HG03159 (cell line): ENCODE measurements around the gene GAL3ST3.
"Not testable (repeated sequence)": the region's sequence is repeated elsewhere in the genome, so short reads cannot be mapped to it uniquely, and the experiment has no call there.

Experiments used
- ATAC-seq: cut with Tn5 transposase; IDR thresholded peaks from one replicate; pipeline ENCODE4 v1.9.1; 2021; ENCODE audit warnings: mild to moderate bottlenecking, moderate library complexity; ENCODE audit not compliant: unreplicated experiment

Gene GAL3ST3

GRCh38 chr11:66045177-66045639 is 3.8 kb downstream of the GAL3ST3 start:
- no peak for ATAC-seq

- ATAC-seq, result no peak
Observed at GRCh38 chr11:66044757-66045156, 4.2 kb downstream of the GAL3ST3 start.

- no peak for ATAC-seq
Observed at GRCh38 chr11:66042996-66043906, 5.7 kb downstream of the GAL3ST3 start.

GRCh38 chr11:66042227-66042995 is 6.5 kb downstream of the GAL3ST3 start:
- ATAC-seq, result no peak

- ATAC-seq, result no peak
Observed at GRCh38 chr11:66039765-66040164, 9.2 kb downstream of the GAL3ST3 start.

GRCh38 chr11:66037327-66037726 is 11.6 kb downstream of the GAL3ST3 start:
- ATAC-seq, result no peak

GRCh38 chr11:66036334-66036710 is 12.6 kb downstream of the GAL3ST3 start:
- no peak for ATAC-seq

- ATAC-seq, result no peak
Observed at GRCh38 chr11:66035653-66036333, 13.2 kb downstream of the GAL3ST3 start.

- no peak for ATAC-seq
Observed at GRCh38 chr11:66032957-66033735, 15.8 kb downstream of the GAL3ST3 start.

- no peak for ATAC-seq
Observed at GRCh38 chr11:66026017-66026529, 22.9 kb downstream of the GAL3ST3 start, which contains the start of gene CATSPER1. CATSPER1 (minus strand) TSS chr11:66026479; CDS start chr11:66026379, 100 bp downstream.

GRCh38 chr11:66023186-66023440 is 25.8 kb downstream of the GAL3ST3 start:
- not testable (repeated sequence) for ATAC-seq

- ATAC-seq, result no peak
Observed at GRCh38 chr11:66022401-66023185, 26.4 kb downstream of the GAL3ST3 start.

GRCh38 chr11:66020618-66021357 is 28.2 kb downstream of the GAL3ST3 start:
- ATAC-seq, result no peak

GRCh38 chr11:66020212-66020611 is 28.7 kb downstream of the GAL3ST3 start:
- no peak for ATAC-seq

GRCh38 chr11:66017321-66017720 is 31.6 kb downstream of the GAL3ST3 start:
- ATAC-seq, result no peak

GRCh38 chr11:66016793-66017177 is 32.2 kb downstream of the GAL3ST3 start:
- no peak for ATAC-seq

GRCh38 chr11:66015936-66016792 is 32.8 kb downstream of the GAL3ST3 start:
- ATAC-seq, result no peak

- no peak for ATAC-seq
Observed at GRCh38 chr11:66015454-66015881, 33.5 kb downstream of the GAL3ST3 start.
